Umbilical cord (tissue), 2 donors: Measurements from ENCODE around the gene NTMT2. TPM values are rescaled to one million over a fixed set of nuclear protein-coding genes. Genes with fewer than 3 reads are reported as not detected.
"Not testable (repeated sequence)": the region's sequence is repeated elsewhere in the genome, so short reads cannot be mapped to it uniquely, and the experiment has no call there.

Experiments used
- DNase-seq: peaks from one replicate; pipeline ENCODE4 v3.0.0-alpha.2; 2015; ENCODE audit warnings: low spot score
- total RNA-seq: library from RNA; depleted of rRNA; stranded (reverse); fragments of >200 nt; gene quantifications from one replicate; pipeline ENCODE4 v1.2.3, GENCODE V29; 2014; ENCODE audit warnings: low replicate concordance; ENCODE audit not compliant: insufficient read depth

Gene NTMT2
- total RNA-seq = not detected

DNA sequence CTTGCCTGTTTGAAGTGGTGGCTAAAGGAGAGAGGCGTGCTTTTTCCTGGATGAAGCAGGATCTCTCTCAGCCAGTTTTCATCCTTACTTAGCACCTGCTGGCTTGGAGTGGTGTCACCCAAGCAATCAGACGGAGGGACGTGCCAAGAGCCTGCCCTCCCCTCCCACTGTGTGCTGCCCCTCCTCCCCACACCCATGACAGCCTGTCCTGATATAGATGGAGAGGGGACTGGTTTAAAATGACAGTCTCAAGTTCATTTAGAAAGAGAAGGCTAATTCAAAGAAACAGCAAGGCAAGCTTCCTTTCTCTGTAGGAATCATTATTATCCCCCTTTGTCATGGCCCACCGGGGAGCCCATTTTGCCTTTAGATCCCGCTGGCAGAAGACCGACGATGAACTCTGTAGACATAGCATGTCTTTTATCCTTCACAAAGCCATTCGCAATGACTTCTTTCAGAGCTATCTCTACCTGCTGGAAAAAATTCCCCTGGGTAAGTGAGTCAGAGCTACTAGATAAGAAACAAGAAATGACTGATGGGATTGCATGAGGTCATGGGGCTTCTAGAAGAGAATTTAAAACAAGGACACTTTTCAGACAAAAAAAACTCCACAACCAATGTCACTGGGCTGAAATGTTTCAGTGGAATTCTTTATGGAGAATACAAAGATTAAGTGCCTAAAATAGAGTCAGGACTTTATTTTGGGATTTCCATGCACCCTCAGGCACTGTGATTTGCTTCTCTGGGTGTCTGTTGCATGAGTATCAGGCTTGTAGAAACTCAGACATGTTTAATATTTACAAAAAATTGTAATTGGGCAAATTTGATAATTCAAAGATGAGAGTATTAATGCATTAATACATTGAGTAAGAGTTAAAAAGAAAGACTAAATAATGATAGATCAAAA is at the start of gene NTMT2:
NTMT2 (plus strand) TSS at position 190 of the 907 bp plus-strand sequence; CDS start at position 339, 149 bp downstream.
- no peak for DNase-seq

DNA sequence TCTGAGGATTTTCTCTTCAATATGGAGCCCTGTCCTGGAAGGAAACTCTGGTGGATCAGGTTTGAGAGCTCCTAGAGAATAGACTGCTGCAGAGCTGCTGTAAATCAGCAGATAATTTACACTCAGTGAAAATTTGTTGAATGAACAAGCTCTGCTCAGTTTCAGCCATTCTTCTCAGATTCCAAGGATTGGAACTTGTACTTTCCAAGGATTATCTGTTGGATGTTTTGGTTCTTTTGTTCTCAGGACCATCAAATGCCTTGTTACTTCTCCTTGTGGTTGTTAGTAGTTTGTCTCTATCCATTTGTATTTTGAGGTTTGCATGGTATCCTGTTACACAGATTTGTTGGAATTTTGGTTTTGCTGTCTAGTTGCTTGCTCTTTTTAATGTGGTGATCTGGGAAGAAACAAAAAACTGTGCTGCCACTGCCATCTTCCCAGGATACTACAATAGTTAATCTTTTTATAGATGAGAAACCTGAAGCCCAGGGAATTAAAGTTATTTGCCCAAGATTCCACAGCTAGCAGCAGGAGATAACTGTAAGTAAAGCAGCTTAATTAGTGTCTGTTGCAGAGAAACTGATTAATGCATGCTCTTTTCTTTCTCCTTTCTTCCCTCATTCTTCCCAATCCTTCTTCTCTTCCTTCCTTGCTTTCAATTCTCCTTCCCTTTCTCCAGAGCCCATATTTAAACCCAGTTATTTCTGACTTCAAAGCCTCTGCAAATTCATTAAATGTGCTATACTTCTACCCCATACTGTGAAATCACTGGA is 49.6 kb upstream of the NTMT2 start:
- DNase-seq = no peak

DNA sequence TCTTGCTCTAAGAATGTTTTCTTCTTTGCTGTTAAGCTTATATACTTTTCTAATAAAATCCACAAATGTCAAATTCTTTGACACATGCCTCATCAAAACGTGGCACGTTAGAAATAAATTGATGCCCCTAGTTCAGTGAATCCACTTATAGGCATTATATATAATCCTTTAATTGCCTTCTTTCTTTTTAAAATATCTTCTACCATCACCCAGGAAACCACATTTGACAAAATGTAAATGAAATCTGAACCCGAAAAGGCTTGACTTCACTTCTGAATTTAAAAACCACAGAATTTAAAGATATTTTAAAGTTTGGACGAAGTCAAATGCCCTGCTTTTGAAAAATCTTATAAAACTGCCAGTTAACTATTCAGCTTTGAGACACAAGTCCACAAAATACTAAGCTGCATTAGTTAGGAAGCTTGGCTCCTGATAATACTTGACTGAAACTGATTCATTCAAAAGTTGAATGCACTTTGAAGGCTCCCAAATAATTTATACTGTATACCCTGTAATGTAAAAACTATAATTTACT is 48.9 kb upstream of the NTMT2 start:
- peak; percentile 8 for DNase-seq

DNA sequence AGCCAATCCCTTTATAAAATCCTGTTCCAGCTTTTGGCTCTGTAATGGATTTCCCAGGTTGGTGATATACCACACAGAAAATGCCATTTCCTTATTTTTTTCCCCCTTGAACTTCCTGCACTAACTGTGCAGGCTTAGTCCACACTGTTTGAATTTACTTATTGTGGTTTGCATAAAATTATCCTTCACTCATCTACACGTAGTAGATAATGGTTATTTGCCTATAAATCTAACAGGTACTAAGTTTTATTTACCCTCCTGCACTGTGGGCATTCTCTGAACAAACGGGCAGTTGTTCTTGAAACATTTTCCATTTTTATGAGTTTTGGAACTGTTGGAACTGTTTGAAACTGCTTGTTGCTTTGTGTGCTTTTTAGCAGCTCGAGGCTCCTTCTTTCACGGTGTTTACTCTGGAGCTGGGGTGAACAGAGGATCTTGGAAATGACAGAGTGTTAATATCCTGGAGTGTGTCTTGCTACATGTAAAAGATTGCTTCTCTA is 48.3 kb upstream of the NTMT2 start:
- no peak for DNase-seq

DNA sequence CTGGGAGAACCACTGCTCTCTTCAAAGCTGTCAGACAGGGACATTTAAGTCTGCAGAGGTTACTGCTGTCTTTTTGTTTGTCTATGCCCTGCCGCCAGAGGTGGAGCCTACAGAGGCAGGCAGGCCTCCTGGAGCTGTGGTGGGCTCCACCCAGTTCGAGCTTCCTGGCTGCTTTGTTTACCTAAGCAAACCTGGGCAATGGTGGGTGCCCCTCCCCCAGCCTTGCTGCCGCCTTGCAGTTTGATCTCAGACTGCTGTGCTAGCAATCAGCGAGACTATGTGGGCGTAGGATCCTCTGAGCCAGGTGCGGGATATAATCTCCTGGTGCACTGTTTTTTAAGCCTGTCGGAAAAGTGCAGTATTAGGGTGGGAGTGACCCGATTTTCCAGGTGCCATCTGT is 32.6 kb upstream of the NTMT2 start:
- not testable (repeated sequence) for DNase-seq

DNA sequence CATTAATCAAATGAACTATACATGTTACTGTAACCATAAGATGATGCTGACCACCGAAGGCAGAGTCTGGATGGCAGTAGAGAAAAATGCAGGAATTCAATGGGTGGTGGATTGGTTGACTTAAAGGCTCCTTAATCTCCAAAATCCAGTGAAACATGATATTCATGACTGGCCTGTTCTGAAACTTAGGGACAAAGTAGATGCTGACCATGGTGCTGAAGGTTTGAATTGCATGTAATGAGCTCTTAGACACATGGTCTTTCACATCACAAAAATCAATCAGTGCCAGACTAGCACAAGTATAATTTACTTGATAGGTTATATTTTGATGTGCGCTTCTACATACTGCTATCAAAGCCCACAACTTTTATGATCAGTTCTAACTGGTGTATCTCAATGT is 30.9 kb upstream of the NTMT2 start:
- peak; percentile 48 for DNase-seq

DNA sequence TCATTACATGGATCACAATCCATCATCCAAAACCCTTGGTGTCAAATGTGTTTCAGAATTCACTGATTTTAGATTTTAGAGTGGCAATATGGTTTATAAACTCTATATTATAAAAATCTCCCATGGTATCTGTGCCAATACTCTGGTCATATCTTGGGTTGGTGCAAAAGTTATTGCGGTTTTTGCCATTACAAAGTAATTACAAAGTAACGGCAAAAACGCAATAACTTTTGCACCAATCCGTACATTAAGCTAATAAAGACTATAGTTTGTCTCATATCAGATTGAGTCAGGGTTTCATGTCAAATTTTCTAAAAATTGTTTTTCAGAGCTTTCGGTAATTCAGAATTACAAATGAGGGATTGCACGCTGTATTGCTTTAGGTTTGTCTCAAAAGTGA is 23.4 kb upstream of the NTMT2 start:
- no peak for DNase-seq

DNA sequence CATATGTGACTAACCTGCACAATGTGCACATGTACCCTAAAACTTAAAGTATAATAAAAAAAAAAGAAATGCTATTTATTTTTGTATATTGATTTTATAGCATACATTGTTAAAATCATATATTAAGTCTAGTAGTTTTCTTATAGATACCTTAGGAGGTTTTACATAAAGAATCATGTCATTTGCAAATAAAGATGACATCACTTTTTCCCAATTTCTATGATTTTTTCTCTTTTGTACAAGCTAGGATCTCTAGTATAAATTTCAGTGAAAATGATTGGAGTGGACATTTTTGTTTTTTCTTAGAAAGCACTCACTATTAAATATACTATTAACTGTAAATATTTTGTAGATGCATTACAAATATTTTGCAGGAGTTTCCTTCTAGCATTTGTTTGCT is 20.5 kb upstream of the NTMT2 start:
- no peak for DNase-seq

DNA sequence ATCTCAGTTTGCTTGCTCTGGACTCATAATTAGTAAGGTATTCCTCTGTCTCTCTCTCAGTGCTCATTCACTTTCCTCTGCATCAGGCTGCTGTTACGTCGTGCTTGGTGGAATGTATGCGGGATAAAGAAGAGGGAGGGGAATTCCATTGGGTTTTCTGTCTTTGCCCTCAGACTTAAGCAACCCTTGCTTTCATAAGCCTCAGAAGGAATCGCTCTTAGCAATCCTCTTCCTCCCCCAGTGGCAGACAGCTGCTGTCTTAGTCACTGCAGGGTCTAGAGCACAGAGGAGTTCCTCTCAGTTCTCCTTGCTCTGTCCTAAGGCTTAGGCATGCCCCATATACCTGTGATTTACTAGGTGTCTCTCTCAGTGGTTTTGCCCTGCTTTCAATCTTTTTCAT is 19.1 kb upstream of the NTMT2 start:
- DNase-seq = peak; percentile 75

DNA sequence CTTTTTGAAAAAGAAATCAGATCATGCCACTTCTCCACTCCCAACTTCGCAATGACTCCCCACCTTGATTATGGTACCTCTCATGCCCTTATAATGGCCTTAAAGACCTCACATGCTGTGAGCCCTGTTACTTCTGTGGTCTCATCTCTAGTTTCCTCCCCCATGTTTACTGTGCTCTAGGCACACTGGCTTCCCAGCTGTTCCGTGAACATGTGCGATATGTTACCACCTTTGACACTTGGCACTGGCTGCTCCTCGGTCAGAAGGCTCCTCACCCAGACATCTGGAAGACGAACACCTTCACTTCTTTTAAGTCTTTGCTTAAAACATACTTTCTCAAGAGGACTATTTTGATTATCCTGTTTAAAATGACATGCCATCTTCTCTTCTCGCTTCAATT is 14.3 kb upstream of the NTMT2 start:
- no peak for DNase-seq

DNA sequence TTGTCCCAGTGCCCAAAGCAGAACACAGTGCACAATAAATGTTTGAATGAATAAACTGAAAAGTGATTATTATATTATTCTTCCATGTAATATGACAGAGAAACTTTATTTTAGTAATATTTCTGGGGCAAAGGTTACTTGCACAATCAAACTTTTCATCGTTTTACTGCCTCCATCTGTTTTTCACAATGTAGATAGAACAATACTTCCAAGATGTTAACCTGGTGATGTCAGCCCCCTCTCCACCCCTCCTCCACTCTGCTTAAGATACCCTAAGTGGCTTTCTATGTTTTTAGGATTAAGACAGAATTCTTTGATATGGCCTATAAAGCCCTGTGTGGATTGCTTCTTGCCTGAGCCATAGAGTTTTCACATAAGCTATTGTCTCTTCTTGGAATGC is 13.8 kb upstream of the NTMT2 start:
- DNase-seq = no peak

DNA sequence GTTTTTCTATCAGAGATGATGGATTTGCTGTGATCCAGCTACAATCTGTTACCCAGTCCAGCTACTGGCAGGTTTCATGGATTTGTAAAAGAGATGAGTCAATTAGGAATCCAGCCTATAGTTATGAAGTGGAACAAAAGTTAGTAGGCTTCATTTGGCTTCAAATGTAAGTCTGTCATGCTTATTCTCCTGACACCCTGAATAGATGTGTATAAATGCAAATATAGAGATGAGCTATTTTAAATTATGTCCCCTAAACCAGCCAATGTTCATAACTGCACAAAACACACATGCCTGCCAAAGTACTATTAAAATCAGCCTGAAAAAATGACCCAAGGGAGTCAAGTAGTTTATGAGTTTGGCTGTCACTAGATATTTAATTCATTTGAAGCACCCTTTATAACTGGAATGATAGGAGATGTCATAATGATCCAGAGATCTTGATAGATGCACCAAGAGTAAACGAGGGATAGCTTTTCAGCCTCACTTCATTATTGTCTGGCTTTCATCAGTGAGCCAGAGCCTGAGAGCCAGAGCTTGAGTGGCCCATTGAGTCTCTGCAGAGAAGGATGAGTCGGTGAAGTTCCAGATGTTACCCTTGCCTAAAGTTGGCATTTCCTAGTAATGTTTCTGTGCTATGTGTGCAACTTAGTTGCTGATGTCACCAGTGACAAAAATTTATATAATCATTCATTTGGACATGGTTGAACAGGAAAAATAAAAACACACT is 11.8 kb upstream of the NTMT2 start:
- peak; percentile 30 for DNase-seq

DNA sequence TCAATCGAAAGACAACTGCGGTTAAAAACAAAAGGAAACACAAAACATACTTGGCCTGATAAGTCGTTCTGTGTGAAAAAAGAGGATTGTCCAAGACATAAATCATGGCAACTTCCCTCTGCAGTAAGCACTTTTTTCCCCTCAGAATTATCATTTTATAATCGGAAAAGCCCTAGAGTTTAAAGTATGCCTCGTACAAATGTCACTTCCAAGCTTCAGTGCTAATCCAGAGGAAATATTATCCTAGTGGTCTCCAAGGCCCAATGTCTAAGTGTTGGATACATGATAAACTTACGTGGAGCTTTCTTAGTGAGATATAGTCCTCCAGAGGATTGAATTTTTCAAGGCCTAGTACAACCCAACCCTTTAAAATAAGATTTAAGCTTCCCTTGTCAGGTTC is 11.2 kb upstream of the NTMT2 start:
- DNase-seq = peak; percentile 20

DNA sequence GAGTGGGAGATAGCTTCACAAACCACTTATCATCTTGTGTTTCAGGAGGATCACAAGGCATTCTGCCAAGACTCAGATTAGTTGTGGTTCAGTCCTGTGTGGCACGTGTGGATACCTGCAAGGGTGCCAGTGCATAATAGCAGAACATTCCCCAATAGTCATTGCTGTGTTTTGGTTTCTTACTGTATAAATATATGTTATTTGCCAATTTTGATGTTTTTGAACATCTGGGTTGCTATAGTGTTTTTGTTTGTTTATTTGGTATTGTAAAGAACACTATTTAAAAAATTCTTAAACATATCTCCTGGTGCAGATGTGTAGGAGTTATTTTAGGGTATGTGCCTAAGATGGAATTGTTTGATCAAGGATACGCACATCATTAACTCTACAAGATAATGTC is 5.4 kb upstream of the NTMT2 start:
- no peak for DNase-seq

DNA sequence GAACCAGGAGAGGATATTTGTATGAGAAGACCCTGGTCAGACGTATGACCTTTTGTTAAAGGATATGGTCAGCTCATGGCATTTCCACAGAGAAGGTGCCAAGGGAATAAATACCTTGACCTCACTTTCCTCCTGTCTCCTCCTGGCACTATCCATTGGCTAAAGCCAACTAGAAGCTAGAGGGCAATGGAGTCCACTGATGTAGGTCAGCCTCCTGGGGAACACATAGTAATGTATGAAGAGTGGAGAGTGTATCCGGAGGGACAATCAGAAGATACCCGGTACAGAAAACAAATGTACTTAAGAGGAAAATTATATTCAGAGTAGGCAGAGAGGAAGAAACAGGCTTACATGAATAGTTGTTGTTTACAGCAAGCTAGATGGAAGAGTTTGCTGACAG is 698 bp upstream of the NTMT2 start:
- DNase-seq = no peak

DNA sequence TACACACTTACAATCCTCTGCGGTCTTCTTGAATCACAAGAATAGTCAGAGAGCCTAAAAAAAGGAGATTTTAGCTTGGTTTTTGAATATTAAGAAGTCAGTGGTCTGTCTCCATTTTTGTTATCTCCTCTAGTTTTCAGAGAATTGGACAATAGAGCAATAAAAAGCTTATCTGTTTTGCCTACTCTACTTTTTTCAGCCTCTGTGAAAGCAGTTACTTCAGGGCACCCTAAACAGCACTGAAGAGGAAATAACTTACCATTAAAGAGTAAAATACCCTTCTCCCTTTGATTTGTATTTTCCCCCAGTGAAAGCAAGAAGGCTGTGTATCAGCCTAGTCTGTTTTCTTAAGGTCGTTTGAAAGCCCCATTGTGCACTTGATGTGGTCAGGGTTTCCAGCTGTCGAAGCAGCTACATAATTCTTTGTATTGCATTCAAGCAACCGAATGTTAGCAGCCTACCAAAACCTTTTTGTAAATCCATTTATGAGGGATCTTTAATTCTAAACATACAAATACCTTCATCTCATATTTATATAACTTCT is 1.0 kb downstream of the NTMT2 start:
- DNase-seq = no peak

DNA sequence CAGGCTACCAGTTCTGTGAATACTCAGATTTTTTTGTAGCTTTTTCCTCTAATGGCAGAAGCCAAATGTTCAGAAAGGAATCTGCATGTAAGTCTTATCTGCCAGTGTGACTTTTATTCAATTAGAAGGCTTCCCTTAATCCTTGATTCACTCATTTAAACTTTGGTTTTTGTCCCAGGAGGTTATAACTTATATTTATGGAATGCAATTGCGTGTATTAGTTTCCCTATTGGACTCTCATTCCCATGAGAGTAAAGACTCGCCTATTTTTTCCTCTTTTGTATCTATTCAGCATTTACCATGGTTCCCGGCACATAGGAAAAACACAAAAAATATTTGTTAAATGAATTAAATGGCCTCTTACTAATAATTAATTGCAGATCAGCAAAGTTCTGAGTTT is 3.5 kb downstream of the NTMT2 start:
- no peak for DNase-seq

DNA sequence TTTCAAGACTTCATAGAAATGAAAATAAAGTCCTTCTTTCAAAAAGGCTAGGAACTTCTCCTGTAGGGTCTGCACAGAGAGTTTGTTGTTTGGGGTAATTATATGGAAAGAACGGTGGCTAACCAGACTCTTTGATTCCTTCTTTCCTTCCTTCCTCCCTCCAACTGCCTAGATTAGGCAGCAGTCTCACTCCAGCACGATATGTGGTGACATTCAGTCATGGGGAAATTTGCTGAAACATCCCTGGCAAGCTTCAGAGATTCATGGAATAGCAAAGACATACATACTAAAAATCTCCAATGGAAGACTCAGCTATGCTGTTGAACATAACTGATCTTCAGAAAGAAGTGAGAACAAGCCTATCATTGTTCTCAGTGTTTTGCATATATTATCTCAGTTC is 4.3 kb downstream of the NTMT2 start:
- DNase-seq = no peak

DNA sequence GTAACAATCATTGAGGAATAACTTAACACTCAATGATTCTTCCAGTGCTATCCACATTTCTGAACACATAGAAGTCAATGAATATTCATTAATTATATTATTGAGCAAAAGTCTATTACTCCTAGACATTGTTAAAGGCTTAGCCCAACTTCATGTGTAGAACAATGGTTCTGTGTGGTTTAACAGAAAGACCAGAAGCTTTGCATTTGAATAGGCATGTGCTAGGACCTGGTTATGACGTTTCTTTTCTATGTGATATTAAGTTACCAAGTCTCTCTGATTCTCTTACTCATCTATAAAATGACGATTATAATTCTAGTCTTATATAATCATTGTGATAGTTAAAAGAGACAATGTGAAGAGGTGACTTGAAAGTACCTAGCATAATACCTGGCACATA is 5.2 kb downstream of the NTMT2 start:
- no peak for DNase-seq

DNA sequence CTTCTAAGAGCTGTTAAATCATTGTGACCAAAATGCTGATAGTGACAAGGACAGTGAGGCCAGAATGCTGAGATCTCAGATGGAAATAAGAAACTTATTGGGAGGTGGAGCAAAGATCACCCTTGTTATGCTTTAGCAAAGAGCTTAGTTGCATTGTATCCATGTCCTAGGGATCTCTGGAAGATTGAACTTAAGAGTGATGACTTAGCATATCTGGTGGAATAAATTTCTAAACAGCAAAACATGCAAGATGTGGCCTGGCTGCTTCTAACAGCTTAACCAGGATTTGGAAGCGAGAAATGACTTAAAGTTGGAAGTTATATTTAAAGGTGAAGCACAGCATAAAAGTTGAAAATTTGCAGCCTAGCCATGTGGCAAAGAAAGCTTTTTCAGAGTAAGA is 7.7 kb downstream of the NTMT2 start:
- DNase-seq = no peak

DNA sequence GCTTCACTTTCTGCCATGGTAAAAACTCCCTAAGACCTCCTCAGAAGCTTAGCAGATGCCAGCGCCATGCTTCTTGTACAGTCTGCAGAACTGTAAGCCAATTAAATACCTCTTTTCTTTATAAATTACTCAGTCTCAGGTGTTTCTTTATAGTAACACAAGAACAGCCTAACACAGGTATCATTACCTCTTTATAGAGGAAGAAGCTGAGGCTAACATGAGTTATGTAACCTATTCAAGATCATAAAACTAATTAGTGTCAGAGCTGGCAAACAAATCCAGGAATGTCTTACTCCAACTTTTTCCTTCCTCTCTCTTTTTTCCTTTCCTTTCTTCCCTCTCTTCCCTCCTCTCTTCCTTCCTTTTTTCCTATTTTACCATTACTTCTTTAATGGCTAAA is 9.3 kb downstream of the NTMT2 start:
- DNase-seq = no peak
